HUES64 (cell line): ENCODE data around the gene ADCY1.

Source experiments
- H3K27ac ChIP-seq: 2 replicates; pipeline ENCODE4 v1.7.0; 2013; ENCODE audit warnings: low read depth, low read length, inconsistent platforms
- H3K27me3 ChIP-seq: 2 replicates; pipeline ENCODE4 v1.6.1; 2013; ENCODE audit warnings: mild to moderate bottlenecking, low read length; ENCODE audit not compliant: insufficient read depth
- H3K36me3 ChIP-seq: 2 replicates; pipeline ENCODE4 v1.6.1; 2013; ENCODE audit warnings: mild to moderate bottlenecking, low read length; ENCODE audit not compliant: insufficient read depth
- H3K4me1 ChIP-seq: 2 replicates; pipeline ENCODE4 v1.6.1; 2013; ENCODE audit warnings: mild to moderate bottlenecking, low read length, moderate library complexity; ENCODE audit not compliant: insufficient read depth
- H3K4me3 ChIP-seq: 2 replicates; pipeline ENCODE4 v1.5.1; 2013; ENCODE audit warnings: mild to moderate bottlenecking, low read length, moderate library complexity
- H3K9ac ChIP-seq: 2 replicates; pipeline ENCODE4 v1.6.1; 2013; ENCODE audit warnings: mild to moderate bottlenecking, low read depth, low read length
- H3K9me3 ChIP-seq: 2 replicates; pipeline ENCODE4 v1.6.1; 2013; ENCODE audit warnings: low read depth, low read length; ENCODE audit not compliant: insufficient read depth
- WGBS: fragments of 150-250, 120-280 bp; methylation state at CpG from one replicate; pipeline ENCODE4 v1.1.7; 2013; ENCODE audit warnings: missing lambda C conversion rate; 5-methylcytosine and 5-hydroxymethylcytosine counted together

ADCY1 gene

GRCh38 chr7:45566961-45567360 is 7.2 kb upstream of the ADCY1 start:
- peaks cover 4% of the 10 kb centered on the region for H3K27me3 ChIP-seq
- H3K9ac ChIP-seq = no peak overlapping the region
- H3K27ac ChIP-seq = no peak overlapping the region
- H3K4me1 ChIP-seq = peaks cover 29% of the 10 kb centered on the region
- H3K36me3 ChIP-seq = no peaks in the 10 kb centered on the region
- H3K9me3 ChIP-seq = no peaks in the 10 kb centered on the region
- no peak overlapping the region for H3K4me3 ChIP-seq
- WGBS = 95% methylated on average over 4 of the region's 4 CpGs

GRCh38 chr7:45567713-45568112 is 6.5 kb upstream of the ADCY1 start:
- peaks cover 12% of the 10 kb centered on the region for H3K27me3 ChIP-seq
- peaks cover 24% of the 10 kb centered on the region for H3K4me1 ChIP-seq
- no peak overlapping the region for H3K9ac ChIP-seq
- H3K9me3 ChIP-seq = no peaks in the 10 kb centered on the region
- no peaks in the 10 kb centered on the region for H3K36me3 ChIP-seq
- WGBS = 97% methylated on average over 1 of the region's 1 CpG
- H3K27ac ChIP-seq = no peak overlapping the region
- H3K4me3 ChIP-seq = no peak overlapping the region

- Histone ChIP-seq H3K27ac (no peak overlapping the region), H3K36me3 (no peaks in the 10 kb centered on the region), H3K9ac (no peak overlapping the region), H3K27me3 (peaks cover 22% of the 10 kb centered on the region), H3K4me1 (peaks cover 14% of the 10 kb centered on the region), H3K4me3 (no peak overlapping the region), H3K9me3 (no peaks in the 10 kb centered on the region)
- WGBS = 93% methylated on average over 10 of the region's 10 CpGs
These were observed 5.5 kb upstream of the ADCY1 start for GRCh38 chr7:45568536-45569289.

- Histone ChIP-seq H3K27ac (no peak overlapping the region), H3K27me3 (peaks cover 26% of the 10 kb centered on the region), H3K4me1 (peaks cover 9% of the 10 kb centered on the region; the same call in 1 of the 2 replicates)
These were observed 4.9 kb upstream of the ADCY1 start for GRCh38 chr7:45569290-45569685.

GRCh38 chr7:45570797-45571196 is 3.4 kb upstream of the ADCY1 start:
- Histone ChIP-seq H3K9ac (no peak overlapping the region), H3K9me3 (no peaks in the 10 kb centered on the region), H3K27ac (no peak overlapping the region), H3K36me3 (no peaks in the 10 kb centered on the region), H3K27me3 (peaks cover 39% of the 10 kb centered on the region), H3K4me1 (peaks cover 4% of the 10 kb centered on the region; the same call in 1 of the 2 replicates), H3K4me3 (no peak overlapping the region)
- WGBS = 90% methylated on average over 8 of the region's 9 CpGs

More at GRCh38 chr7:45569290-45569685, 4.9 kb upstream of the ADCY1 start:
- WGBS = 95% methylated on average over 1 of the region's 1 CpG
- H3K4me3 ChIP-seq = no peak overlapping the region
- H3K9me3 ChIP-seq = no peaks in the 10 kb centered on the region
- no peaks in the 10 kb centered on the region for H3K36me3 ChIP-seq
- no peak overlapping the region for H3K9ac ChIP-seq

GRCh38 chr7:45573204-45573603 is 964 bp upstream of the ADCY1 start:
- Histone ChIP-seq H3K9ac (no peak overlapping the region), H3K36me3 (no peaks in the 10 kb centered on the region), H3K27me3 (peaks cover 57% of the 10 kb centered on the region), H3K9me3 (no peaks in the 10 kb centered on the region), H3K27ac (no peak overlapping the region), H3K4me3 (peak overlapping the region; percentile 58), H3K4me1 (peaks cover 4% of the 10 kb centered on the region)
- 47% methylated on average over 11 of the region's 11 CpGs for WGBS

- Histone ChIP-seq H3K9ac (peak overlapping the region; percentile 41), H3K4me3 (peak overlapping the region; percentile 58), H3K27ac (no peak overlapping the region), H3K4me1 (peaks cover 4% of the 10 kb centered on the region), H3K36me3 (no peaks in the 10 kb centered on the region), H3K27me3 (peaks cover 57% of the 10 kb centered on the region), H3K9me3 (no peaks in the 10 kb centered on the region)
- under 1% methylated on average over 60 of the region's 60 CpGs for WGBS
These were observed 174 bp downstream of the ADCY1 start for GRCh38 chr7:45574416-45574668.

- Histone ChIP-seq H3K36me3 (no peaks in the 10 kb centered on the region), H3K4me1 (peaks cover 4% of the 10 kb centered on the region), H3K4me3 (peak overlapping the region; percentile 58), H3K9ac (peak overlapping the region; percentile 41), H3K27ac (peak overlapping the region; percentile 18; the same call in 1 of the 2 replicates), H3K27me3 (peaks cover 57% of the 10 kb centered on the region), H3K9me3 (no peaks in the 10 kb centered on the region)
- 1% methylated on average over 72 of the region's 72 CpGs for WGBS
These were observed 717 bp downstream of the ADCY1 start for GRCh38 chr7:45574669-45575500.

GRCh38 chr7:45575501-45576248 is 1.5 kb downstream of the ADCY1 start:
- Histone ChIP-seq H3K36me3 (no peaks in the 10 kb centered on the region), H3K4me1 (peaks cover 4% of the 10 kb centered on the region), H3K27ac (no peak overlapping the region), H3K27me3 (peaks cover 57% of the 10 kb centered on the region), H3K4me3 (peak overlapping the region; percentile 58), H3K9me3 (no peaks in the 10 kb centered on the region), H3K9ac (no peak overlapping the region; the same call in 1 of the 2 replicates)
- WGBS = 15% methylated on average over 36 of the region's 36 CpGs

GRCh38 chr7:45576249-45576929 is 2.2 kb downstream of the ADCY1 start:
- 83% methylated on average over 11 of the region's 12 CpGs for WGBS
- Histone ChIP-seq H3K9me3 (no peaks in the 10 kb centered on the region), H3K27ac (no peak overlapping the region), H3K36me3 (no peaks in the 10 kb centered on the region), H3K4me3 (no peak overlapping the region), H3K27me3 (peaks cover 57% of the 10 kb centered on the region), H3K9ac (no peak overlapping the region), H3K4me1 (peaks cover 4% of the 10 kb centered on the region)
